AG09309 (cell line): ENCODE results near the gene CLDN16.
A peak's percentile ranks its signal among the peaks of the same experiment; 100 is the strongest.

Experiments
- DNase-seq: peaks from one replicate; pipeline ENCODE4 v3.0.0-alpha.2; 2010; ENCODE audit warnings: low read depth
- H3K4me3 ChIP-seq: 2 replicates; pipeline ENCODE4 v1.5.1; 2011; ENCODE audit warnings: mild to moderate bottlenecking, low read depth, low read length, moderate library complexity; ENCODE audit not compliant: control insufficient read depth
- CTCF ChIP-seq: IDR thresholded peaks from 2 replicates; pipeline ENCODE4 v1.5.1; 2011; ENCODE audit warnings: mild to moderate bottlenecking, low read depth, low read length, inconsistent platforms; ENCODE audit not compliant: insufficient read depth, control insufficient read depth; ENCODE audit errors: missing control alignments

The CLDN16 gene

GRCh38 chr3:190375246-190375645 is 12.7 kb upstream of the CLDN16 start:
- TF ChIP-seq CTCF = no peak
- DNase-seq = no peak
- H3K4me3 ChIP-seq = no peak overlapping the region

GRCh38 chr3:190375671-190376070 is 12.3 kb upstream of the CLDN16 start:
- TF ChIP-seq CTCF = no peak
- H3K4me3 ChIP-seq = no peak overlapping the region
- no peak for DNase-seq

- TF ChIP-seq CTCF = no peak
These were observed 9.6 kb upstream of the CLDN16 start for GRCh38 chr3:190378240-190378891.

GRCh38 chr3:190380184-190380583 is 7.8 kb upstream of the CLDN16 start:
- H3K4me3 ChIP-seq = no peak overlapping the region
- DNase-seq = no peak
- no peak for TF ChIP-seq CTCF

More at GRCh38 chr3:190378240-190378891, 9.6 kb upstream of the CLDN16 start:
- DNase-seq = peak; percentile 73
- no peak overlapping the region for H3K4me3 ChIP-seq

GRCh38 chr3:190381441-190381840 is 6.5 kb upstream of the CLDN16 start:
- DNase-seq = no peak
- no peak for TF ChIP-seq CTCF
- no peak overlapping the region for H3K4me3 ChIP-seq

GRCh38 chr3:190382082-190382481 is 5.9 kb upstream of the CLDN16 start:
- no peak overlapping the region for H3K4me3 ChIP-seq
- TF ChIP-seq CTCF = no peak
- peak; percentile 60 for DNase-seq

- peak; percentile 59 for TF ChIP-seq CTCF
- no peak overlapping the region for H3K4me3 ChIP-seq
- no peak for DNase-seq
These were observed 3.6 kb upstream of the CLDN16 start for GRCh38 chr3:190384309-190384756.
